Fibroblast of pulmonary artery (primary cell): ENCODE results near the gene DYNLT3.

Experiments
- DNase-seq: peaks from one replicate; pipeline ENCODE4 v3.0.0-alpha.2; 2010; ENCODE audit warnings: low read depth
- H3K4me3 ChIP-seq: replicated peaks from 2 replicates; pipeline ENCODE4 v1.5.1; 2011; ENCODE audit warnings: low read depth, mild to moderate bottlenecking, control low read depth, low read length, moderate library complexity
- CTCF ChIP-seq: IDR thresholded peaks from 2 replicates; pipeline ENCODE4 v1.5.1; 2011; ENCODE audit warnings: mild to moderate bottlenecking, control low read depth, low read length, inconsistent platforms; ENCODE audit errors: missing control alignments

DYNLT3 gene

GRCh38 chrX:37815366-37815765 lies 32.0 kb downstream of the DYNLT3 start:
- no peak overlapping the region for H3K4me3 ChIP-seq
- TF ChIP-seq CTCF, result no peak

GRCh38 chrX:37813570-37813969 lies 33.8 kb downstream of the DYNLT3 start:
- no peak for TF ChIP-seq CTCF
- no peak overlapping the region for H3K4me3 ChIP-seq
- DNase-seq, result no peak

More at GRCh38 chrX:37815366-37815765, 32.0 kb downstream of the DYNLT3 start:
- DNase-seq, result no peak

- TF ChIP-seq CTCF, result no peak
- H3K4me3 ChIP-seq, result no peak overlapping the region
- DNase-seq, result no peak
Measured at GRCh38 chrX:37812110-37812509, 35.3 kb downstream of the DYNLT3 start.

- TF ChIP-seq CTCF, result no peak
- DNase-seq, result no peak
- H3K4me3 ChIP-seq, result no peak overlapping the region
Measured at GRCh38 chrX:37809970-37810369, 37.4 kb downstream of the DYNLT3 start.

- no peak overlapping the region for H3K4me3 ChIP-seq
- no peak for DNase-seq
- no peak for TF ChIP-seq CTCF
Measured at GRCh38 chrX:37803057-37803456, 44.3 kb downstream of the DYNLT3 start.

- TF ChIP-seq CTCF, result no peak
- no peak overlapping the region for H3K4me3 ChIP-seq
- DNase-seq, result peak; percentile 14
Measured at GRCh38 chrX:37802028-37802427, 45.3 kb downstream of the DYNLT3 start.

- no peak overlapping the region for H3K4me3 ChIP-seq
- no peak for TF ChIP-seq CTCF
- peak; percentile 48 for DNase-seq
Measured at GRCh38 chrX:37800717-37801116, 46.7 kb downstream of the DYNLT3 start.
